ACHN (cell line): ENCODE measurements around the gene KXD1.
A peak's percentile ranks its signal among the peaks of the same experiment; 100 is the strongest.
"Not testable (repeated sequence)": the region's sequence is repeated elsewhere in the genome, so short reads cannot be mapped to it uniquely, and the experiment has no call there.

Experiments used
- DNase-seq: peaks from one replicate; pipeline ENCODE4 v3.0.0-alpha.2; 2015
- in situ Hi-C: cut with HindIII; loops from 2 replicates; pipeline ENCODE4 v1.10.0; 2017; ENCODE audit warnings: low sequenced_read_pairs, low pct_ligation_motif_present, low pct_unique_long_range_greater_than_20kb

KXD1 gene, protein sequence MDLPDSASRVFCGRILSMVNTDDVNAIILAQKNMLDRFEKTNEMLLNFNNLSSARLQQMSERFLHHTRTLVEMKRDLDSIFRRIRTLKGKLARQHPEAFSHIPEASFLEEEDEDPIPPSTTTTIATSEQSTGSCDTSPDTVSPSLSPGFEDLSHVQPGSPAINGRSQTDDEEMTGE

DNA sequence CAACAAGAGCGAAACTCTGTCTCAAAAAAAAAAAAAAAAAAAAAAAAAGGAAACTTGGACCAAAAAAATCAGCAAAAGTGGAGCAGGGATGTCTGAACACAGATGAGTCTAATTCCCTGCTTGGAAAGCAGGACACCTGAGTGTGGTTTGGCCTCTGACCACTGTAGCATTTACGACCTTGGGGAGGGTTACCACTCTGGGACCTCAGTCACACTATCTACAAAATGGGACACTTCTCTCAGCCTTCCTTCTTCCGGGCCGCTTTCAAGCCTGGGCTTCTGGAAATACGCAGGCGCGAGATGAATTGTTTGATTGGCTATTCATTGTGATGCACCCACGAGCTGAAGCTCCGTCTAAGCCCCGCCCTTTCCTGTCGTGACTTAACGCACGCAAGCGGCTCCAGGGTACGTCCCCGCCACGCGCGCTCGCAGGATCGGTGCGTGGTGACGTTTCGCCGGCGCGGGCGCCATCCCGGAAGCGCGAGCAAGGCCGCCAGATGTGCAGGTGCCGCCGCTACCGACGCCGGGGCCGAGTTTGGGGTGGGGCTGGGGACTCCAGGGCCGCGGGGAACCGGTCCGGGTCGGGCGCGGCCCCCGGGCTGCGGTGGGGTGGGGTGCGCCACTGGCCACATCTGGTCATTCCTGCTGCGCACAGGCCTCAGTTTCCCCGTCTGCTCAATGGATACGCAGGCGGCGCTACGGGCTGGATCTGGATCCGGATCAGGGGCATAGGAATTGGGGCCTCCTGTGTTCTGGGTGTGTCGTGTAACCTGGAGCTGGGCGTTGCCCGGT, at the start of gene KXD1:
Gene KXD1, plus strand, starts transcription at position 460 of the 791 bp plus-strand sequence. CDS start 4,187 bp downstream, outside the sequence.
- peak; percentile 96 for DNase-seq
- in situ Hi-C loops = no loop called here

- in situ Hi-C loops = no loop called here
- DNase-seq = no peak
Measured at GRCh38 chr19:18508585-18508984, 49.1 kb upstream of the KXD1 start.

DNA sequence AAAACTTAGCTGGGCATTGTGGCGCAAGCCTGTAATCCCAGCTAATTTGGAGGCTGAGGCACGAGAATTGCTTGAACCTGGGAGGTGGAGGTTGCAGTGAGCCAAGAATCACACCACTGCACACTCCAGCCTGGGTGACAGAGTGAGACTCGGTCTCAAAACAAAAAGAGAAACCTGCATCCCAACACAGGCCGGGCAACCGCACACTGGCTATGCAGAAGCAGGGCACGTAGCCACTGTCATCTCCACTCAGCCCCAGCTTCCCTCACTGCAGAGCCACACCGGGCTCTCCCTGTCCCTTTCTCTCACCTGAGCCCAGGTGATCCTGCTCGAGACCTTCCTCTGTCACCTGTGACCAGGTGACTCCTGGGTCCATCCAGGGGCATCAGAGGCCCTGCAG, 47.5 kb upstream of the KXD1 start:
- no peak for DNase-seq
- in situ Hi-C loops = no loop called here

GRCh38 chr19:18513868-18514267, 43.8 kb upstream of the KXD1 start:
- DNase-seq = no peak
- in situ Hi-C loops = no loop called here

- in situ Hi-C loops = no loop called here
- no peak for DNase-seq
Measured at GRCh38 chr19:18514800-18515682, 42.6 kb upstream of the KXD1 start.

DNA sequence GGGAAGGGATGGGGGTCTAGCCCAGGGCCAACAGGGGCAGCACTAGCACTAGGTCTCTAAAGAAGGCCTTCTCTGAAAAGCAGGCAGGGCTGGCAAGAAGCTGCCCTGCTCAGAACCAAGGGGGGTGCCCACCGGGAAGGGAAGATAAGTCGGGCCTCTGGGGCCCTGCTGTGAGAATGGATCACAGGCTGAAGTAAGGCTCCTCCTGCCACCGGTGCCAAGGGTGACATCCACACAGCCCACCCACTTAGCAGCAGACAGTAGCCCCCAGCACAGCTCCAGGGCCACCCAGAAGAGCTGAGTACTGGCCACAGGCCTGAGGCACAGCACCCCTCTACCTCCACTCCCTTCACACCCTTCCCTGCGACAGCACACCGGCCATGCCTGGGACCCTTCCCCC, 41.7 kb upstream of the KXD1 start:
- in situ Hi-C loops = no loop called here
- no peak for DNase-seq

GRCh38 chr19:18517606-18518005, 40.1 kb upstream of the KXD1 start:
- no peak for DNase-seq
- in situ Hi-C loops = no loop called here

DNA sequence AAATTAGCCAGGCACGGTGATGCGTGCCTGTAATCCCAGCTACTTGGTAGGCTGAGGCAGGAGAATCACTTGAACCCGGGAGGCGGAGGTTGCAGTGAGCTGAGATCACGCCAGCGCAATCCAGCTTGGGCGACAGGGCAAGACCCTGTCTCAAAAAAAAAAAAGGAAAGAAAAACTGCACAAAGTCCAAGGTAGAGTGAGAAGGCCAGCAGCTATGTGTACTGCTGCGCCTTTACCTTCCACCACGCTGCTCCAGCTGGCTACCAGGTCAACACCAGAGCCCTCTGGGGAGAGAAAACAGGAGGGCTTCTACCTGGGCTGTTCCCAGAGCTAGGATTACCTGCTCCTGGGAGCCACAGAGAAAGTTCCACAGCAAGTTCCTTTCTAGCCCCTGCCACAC, 39.0 kb upstream of the KXD1 start:
- DNase-seq = no peak
- in situ Hi-C loops = no loop called here

GRCh38 chr19:18519962-18520847, 37.5 kb upstream of the KXD1 start:
- peak; percentile 75 for DNase-seq
- in situ Hi-C loops = no loop called here

- no peak for DNase-seq
Measured at GRCh38 chr19:18520848-18521691, 36.6 kb upstream of the KXD1 start.

DNA sequence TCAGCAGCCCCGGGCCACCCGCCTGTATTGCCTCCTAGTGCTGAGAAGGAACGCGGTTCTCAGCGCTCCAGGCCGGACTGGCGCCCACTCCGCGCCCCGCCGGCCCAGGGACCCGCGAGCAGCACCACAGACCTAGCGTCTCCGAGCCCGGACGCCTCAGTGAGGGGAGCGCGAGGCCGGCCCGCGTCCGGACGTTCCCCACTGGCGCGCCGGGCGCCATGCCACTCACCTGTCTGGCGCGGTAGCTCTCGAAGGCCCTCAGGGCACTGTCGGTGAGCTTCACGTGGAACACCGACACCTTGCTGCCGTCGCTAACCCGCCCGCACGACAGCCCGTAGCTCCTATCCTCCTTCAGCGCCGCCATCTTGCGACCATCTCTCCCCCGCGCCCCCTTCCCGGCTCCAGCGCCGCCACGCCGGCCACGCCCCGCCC, 36.0 kb upstream of the KXD1 start, which contains the start of gene ELL:
Gene ELL, minus strand, starts transcription at position 379 of the 432 bp plus-strand sequence. Its CDS starts 15 bp downstream, at position 364.
- DNase-seq = no peak
- in situ Hi-C loops = no loop called here

More at GRCh38 chr19:18520848-18521691, 36.6 kb upstream of the KXD1 start:
- in situ Hi-C loops = no loop called here

DNA sequence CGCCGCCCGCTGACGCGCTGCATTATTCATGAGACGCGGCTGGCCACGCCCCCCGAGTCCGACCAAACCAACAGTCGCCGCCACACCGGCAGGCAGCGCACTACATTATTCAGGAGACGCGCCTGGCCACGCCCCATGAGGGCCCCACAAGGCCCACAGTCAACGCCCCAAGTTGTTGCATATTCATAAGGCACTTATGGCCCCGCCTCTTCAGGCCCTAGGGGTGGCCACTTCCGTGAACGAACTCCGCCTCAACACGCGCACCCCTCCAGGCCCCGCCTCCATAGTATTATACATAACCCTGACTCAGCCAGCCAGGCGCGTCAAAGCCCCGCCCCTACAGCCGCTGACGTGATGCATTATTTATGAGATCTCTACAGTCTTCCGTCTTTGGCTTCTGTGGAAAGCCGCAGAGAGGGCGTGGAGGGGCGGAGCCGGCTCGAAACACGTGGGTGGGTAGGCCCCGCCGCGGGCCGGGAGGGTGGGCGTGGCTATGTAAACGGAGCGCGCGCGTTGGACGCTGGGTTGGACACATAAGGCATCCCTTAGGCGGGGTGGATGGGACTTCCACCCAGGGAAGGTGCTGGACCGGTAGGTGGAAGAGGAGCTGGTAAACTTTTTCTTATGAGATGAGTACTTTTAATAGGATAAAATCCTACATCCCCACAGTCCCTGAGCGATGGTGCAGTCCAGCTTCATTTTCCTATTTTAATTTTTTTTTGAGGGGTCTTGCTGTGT, 35.4 kb upstream of the KXD1 start:
- in situ Hi-C loops = no loop called here

DNA sequence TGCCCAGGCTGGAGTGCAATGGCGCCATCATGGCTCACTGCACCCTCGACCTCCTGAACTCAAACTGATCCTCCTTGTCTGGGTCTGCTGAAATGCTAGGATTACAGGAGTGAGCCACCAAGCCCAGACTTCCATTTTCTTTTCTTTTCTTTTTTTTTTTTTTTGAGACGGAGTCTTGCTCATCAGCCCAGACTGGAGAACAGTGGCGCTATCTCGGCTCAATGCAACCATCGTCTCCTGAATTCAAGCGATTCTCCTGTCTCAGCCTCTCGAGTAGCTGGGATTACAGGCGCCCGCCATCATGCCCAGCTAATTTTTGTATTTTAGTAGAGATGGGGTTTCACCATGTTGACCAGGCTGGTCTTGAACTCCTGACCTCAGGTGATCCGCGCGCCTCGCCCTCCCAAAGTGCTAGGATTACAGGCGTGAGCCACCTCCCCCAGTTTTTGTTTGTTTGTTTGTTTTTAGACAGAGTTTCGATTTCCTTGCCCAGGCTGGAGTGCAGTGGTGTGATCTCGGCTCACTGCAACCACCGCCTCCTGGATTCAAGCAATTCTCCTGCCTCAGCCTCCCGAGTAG, 34.7 kb upstream of the KXD1 start:
- DNase-seq, in situ Hi-C loops: not testable (repeated sequence)

More for the DNA sequence above, 35.4 kb upstream of the KXD1 start:
- peak; percentile 99 for DNase-seq

- in situ Hi-C loops = no loop called here
- DNase-seq = no peak
Measured at GRCh38 chr19:18523841-18524240, 33.8 kb upstream of the KXD1 start.

DNA sequence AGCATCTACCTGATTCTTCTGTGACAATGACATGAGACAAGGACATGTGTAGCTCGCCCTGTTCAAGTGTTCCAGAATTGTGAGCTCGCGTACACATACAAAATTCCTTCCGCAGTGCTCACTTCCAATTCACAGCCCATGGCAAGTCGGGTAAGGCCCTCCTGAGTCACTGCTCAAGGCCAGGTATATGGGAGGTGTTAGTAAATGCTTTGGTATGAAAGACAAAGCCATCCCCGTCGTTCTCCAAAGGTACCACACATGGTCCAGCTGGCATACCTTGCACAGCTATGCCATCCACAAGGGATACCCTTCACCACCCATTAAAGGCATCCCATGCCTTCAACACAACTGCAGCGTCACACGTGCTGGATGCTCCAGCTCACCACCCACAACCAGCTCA, 31.4 kb upstream of the KXD1 start:
- DNase-seq = no peak
- in situ Hi-C loops = no loop called here

DNA sequence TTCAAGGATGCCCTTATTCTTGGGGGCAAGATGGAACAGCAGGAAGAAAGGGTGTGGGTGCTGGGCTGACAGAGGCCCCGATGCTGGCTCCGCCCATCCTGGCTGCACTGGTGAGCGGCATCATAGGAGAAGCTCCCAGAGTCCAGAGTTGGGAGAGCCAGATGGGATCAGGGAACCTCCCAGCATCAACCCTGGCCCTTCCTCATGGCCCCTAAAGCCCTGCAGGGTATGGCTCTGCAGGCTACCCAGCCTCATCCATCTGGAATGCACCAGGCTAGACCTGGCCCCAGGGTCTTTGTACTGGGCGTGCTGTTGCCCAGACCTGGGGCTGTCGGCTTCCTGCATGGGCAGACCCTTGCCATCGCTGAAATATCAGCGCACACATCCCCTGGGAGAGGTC, 27.9 kb upstream of the KXD1 start:
- no peak for DNase-seq
- in situ Hi-C loops = no loop called here
